ENCODE measurements around the gene KLHL22.

DNA sequence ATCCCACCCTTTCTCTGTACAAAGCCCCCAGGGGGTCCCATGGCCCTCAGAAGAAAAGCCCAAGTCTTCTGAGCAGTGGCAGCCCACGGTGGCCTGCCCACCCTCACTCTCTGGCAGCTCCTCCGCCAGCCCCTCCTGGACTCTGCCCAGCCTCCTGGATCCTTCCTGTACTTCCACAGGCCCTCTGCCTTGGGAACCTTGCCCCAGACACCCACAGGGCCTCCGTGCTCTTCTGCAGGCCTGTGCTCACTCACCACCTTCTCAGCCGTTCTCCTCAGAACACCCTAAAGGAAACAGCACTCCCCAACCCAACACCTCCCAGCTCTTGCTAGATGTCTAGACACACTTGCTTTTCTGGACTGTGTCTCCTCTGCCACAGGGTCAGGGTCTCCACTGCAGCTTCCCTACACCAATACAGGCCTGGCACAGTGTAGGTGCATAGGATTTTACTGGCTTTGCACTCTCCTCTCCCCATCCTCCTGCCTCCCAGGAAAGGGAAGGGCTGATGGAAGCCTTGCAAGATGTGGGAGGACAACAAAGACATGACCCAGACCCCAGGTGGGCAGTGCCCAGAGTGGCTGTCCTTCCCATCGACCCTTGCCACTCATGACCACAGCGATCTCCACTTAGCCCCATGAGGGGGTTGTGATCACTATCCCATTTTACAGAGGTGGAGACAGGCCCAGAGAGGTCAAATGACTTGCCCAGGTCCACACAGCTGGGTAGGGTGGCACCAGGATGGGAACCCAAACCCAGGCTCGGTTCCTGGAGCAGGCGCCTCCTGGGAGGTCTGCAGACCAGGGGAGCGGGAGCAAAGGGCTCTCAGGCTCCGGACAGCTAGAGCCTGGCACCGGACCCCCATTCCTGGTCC is 59.9 kb downstream of the KLHL22 start:
- TF ChIP-seq, protein P1, sequence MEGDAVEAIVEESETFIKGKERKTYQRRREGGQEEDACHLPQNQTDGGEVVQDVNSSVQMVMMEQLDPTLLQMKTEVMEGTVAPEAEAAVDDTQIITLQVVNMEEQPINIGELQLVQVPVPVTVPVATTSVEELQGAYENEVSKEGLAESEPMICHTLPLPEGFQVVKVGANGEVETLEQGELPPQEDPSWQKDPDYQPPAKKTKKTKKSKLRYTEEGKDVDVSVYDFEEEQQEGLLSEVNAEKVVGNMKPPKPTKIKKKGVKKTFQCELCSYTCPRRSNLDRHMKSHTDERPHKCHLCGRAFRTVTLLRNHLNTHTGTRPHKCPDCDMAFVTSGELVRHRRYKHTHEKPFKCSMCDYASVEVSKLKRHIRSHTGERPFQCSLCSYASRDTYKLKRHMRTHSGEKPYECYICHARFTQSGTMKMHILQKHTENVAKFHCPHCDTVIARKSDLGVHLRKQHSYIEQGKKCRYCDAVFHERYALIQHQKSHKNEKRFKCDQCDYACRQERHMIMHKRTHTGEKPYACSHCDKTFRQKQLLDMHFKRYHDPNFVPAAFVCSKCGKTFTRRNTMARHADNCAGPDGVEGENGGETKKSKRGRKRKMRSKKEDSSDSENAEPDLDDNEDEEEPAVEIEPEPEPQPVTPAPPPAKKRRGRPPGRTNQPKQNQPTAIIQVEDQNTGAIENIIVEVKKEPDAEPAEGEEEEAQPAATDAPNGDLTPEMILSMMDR (IDR thresholded peaks at IDR 0.05; ENCODE audit: poor library complexity): no peak
- TF ChIP-seq EZH2 (IDR thresholded peaks at IDR 0.05; ENCODE audit: borderline replicate concordance): no peak

Measured in hepatocyte (in vitro differentiated cells).